ENCODE data around the gene CORIN. TPM values are rescaled to one million over a fixed set of nuclear protein-coding genes. Genes with fewer than 3 reads are reported as not detected.

Gene CORIN
- polyA plus RNA-seq, 1 of the 3 experiments (the other 2 are of a cell fraction) = 1.1 TPM

GRCh38 chr4:47621181-47621580, 216.7 kb downstream of the CORIN start (continued):
- no peak for TF ChIP-seq PBX3 (IDR thresholded peaks at IDR 0.05)
- no peak for TF ChIP-seq SMC3 (IDR thresholded peaks at IDR 0.05; ENCODE audit: low read depth, low read length)

GRCh38 chr4:47619691-47620090, 218.2 kb downstream of the CORIN start:
- no peak overlapping the region for H3K27ac ChIP-seq (ENCODE audit: low read depth in 2 of 2, low read length in 1 of 2)
- ChIA-PET CTCF (no interaction called here), POLR2A (no interaction called here)
- no peaks in the 10 kb centered on the region for H3K4me1 ChIP-seq (ENCODE audit: control insufficient read depth in 1 of 2, insufficient read depth in 2 of 2, low read depth in 1 of 2, low read length in 1 of 2)
- no peak overlapping the region for H3K9ac ChIP-seq
- no peaks in the 10 kb centered on the region for H3K9me2 ChIP-seq
- H2AFZ ChIP-seq (ENCODE audit: low read depth) = no peak overlapping the region
- WGBS (ENCODE audit: low lambda C conversion rate) = 92% methylated on average over 2 of the region's 2 CpGs
- no peaks in the 10 kb centered on the region for H4K20me1 ChIP-seq (ENCODE audit: insufficient read depth)
- no peaks in the 10 kb centered on the region for H3K9me3 ChIP-seq
- no peak for TF ChIP-seq ZBTB33 (IDR thresholded peaks at IDR 0.05; ENCODE audit: borderline replicate concordance, low read depth)
- no peak for TF ChIP-seq FOXM1 (IDR thresholded peaks at IDR 0.05; ENCODE audit: low read depth)
- no peak for TF ChIP-seq MXI1 (IDR thresholded peaks at IDR 0.05; ENCODE audit: low read depth, low read length)
- TF ChIP-seq RFX5 (IDR thresholded peaks at IDR 0.05; ENCODE audit: low read length) = no peak
- TF ChIP-seq RXRA (IDR thresholded peaks at IDR 0.05; ENCODE audit: borderline replicate concordance, low read depth) = no peak
- TF ChIP-seq TAF1 (IDR thresholded peaks at IDR 0.05; ENCODE audit: borderline replicate concordance, low read depth, low read length) = no peak
- TF ChIP-seq EP300 (IDR thresholded peaks at IDR 0.05; ENCODE audit: borderline replicate concordance in 1 of 2, low read depth in 1 of 2, low read length in 1 of 2) = no peak
- TF ChIP-seq, protein P1, sequence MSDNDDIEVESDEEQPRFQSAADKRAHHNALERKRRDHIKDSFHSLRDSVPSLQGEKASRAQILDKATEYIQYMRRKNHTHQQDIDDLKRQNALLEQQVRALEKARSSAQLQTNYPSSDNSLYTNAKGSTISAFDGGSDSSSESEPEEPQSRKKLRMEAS (IDR thresholded peaks at IDR 0.05; ENCODE audit: low read depth) = no peak
- TF ChIP-seq TEAD4 (IDR thresholded peaks at IDR 0.05; ENCODE audit: borderline replicate concordance, insufficient read depth) = no peak
- TF ChIP-seq MEF2A (IDR thresholded peaks at IDR 0.05; ENCODE audit: borderline replicate concordance, low read depth) = no peak
- TF ChIP-seq GABPA (IDR thresholded peaks at IDR 0.05; ENCODE audit: low read depth) = no peak
- TF ChIP-seq, protein P2, sequence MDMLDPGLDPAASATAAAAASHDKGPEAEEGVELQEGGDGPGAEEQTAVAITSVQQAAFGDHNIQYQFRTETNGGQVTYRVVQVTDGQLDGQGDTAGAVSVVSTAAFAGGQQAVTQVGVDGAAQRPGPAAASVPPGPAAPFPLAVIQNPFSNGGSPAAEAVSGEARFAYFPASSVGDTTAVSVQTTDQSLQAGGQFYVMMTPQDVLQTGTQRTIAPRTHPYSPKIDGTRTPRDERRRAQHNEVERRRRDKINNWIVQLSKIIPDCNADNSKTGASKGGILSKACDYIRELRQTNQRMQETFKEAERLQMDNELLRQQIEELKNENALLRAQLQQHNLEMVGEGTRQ (IDR thresholded peaks at IDR 0.05; ENCODE audit: borderline replicate concordance, low read depth, low read length) = no peak
- TF ChIP-seq REST (IDR thresholded peaks at IDR 0.05; ENCODE audit: low read depth, low read length) = no peak
- H3K27me3 ChIP-seq (ENCODE audit: insufficient read depth) = no peaks in the 10 kb centered on the region
- H3K36me3 ChIP-seq (replicated peaks in 1 of 2; ENCODE audit: control insufficient read depth in 1 of 2, insufficient read depth in 2 of 2, low read length in 1 of 2) = no peaks in the 10 kb centered on the region
- peaks cover 9% of the 10 kb centered on the region for H3F3A ChIP-seq (replicated peaks; ENCODE audit: insufficient read depth)
- H3K79me2 ChIP-seq (ENCODE audit: insufficient read depth) = no peaks in the 10 kb centered on the region
- no peak overlapping the region for H3K4me2 ChIP-seq
- no peak overlapping the region for H3K4me3 ChIP-seq (ENCODE audit: low read depth in 2 of 2, low read length in 1 of 2)
- DNase-seq = no peak

Data from SK-N-SH (cell line).